GM19438 (cell line): ENCODE measurements around the gene SPIRE1.
"Not testable (repeated sequence)": the region's sequence is repeated elsewhere in the genome, so short reads cannot be mapped to it uniquely, and the experiment has no call there.

Experiments used
- ATAC-seq: cut with Tn5 transposase; IDR thresholded peaks from one replicate; pipeline ENCODE4 v1.9.1; 2021; ENCODE audit warnings: low read depth; ENCODE audit not compliant: unreplicated experiment

The SPIRE1 gene

DNA sequence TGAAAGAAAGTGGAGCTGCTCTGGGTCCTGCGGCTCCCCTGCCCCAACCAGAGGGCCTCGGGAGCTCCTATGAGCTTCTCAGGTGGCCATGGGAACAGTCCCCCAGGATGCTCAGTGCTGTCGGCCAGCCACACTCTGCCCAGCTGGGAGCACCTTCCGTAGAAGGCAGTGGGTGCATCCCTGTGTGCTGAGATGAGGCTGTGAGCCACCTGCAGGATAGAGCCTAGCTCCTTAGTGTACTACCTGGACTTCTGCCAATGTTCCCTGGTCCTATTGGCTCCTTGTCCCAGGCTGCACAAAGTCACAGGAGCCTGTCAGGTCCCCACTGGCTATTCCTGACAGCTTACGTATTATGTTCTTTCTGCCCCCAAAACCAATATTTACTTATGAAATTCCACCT lies 234.1 kb downstream of the SPIRE1 start:
- no peak for ATAC-seq

- no peak for ATAC-seq
These were observed 234.5 kb downstream of the SPIRE1 start for GRCh38 chr18:12423393-12423792.

- ATAC-seq: no peak
These were observed 235.0 kb downstream of the SPIRE1 start for GRCh38 chr18:12422936-12423335.

- ATAC-seq: no peak
These were observed 236.2 kb downstream of the SPIRE1 start for GRCh38 chr18:12421732-12422131.

DNA sequence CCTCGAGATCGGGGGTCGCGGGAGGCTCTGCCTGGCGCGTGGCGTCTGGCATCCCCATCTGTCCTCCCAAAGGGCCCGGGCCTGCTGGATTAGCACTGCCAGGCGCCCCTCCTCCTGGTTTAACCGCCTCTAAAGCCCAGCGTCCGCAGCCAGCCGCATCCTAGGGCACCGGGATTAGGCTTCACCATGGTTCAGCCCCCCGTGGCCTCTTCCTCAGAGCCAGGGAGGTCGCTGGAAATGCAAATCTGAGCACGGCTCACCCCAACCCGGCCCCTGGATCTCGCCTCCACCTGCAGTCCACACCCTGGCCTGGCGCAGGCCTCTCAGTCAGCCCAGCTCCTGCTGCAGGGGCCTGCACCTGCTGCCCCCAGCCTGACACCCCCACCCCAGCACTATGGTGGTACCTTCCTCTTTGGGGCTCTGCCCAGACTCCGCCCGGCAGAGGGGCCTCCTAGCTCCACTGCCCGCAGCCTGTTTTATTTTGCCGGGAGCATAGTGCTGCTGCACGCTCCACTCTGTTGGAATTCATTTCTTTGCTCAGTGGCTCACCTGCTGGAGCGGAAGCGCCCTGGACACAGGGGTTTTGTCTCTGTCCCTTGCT lies 237.0 kb downstream of the SPIRE1 start:
- peak; percentile 39 for ATAC-seq

GRCh38 chr18:12417687-12418086 lies 240.2 kb downstream of the SPIRE1 start:
- no peak for ATAC-seq

DNA sequence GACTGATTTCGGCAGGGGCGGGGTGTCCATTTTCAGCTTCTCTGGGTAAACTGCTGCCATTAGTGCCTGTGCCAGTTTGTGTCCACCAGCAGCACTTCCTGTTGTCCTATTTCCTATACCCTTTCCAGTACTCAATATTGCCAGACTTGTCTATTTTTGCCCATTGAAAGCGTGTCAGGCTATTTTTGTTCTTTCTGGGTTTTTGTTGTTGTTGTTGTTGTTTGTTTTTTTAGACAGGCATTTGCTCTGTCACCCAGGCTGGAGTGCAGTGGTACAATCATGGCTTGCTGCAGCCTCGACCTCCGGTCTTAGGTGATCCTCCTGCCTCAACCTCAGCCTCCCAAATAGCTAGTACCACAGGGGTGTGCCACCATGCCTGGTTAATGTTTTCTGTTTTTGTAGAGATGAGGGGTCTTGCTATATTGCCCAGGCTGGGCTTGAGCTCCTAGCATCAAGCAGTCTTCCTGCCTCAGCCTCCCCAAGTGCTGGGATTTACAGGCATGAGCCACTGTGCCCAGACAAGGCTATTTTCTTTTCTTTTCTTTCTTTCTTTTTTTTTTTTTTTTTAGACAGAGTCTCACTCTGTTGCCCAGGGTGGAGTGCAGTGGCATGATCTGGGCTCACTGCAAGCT lies 241.7 kb downstream of the SPIRE1 start:
- ATAC-seq: no peak

DNA sequence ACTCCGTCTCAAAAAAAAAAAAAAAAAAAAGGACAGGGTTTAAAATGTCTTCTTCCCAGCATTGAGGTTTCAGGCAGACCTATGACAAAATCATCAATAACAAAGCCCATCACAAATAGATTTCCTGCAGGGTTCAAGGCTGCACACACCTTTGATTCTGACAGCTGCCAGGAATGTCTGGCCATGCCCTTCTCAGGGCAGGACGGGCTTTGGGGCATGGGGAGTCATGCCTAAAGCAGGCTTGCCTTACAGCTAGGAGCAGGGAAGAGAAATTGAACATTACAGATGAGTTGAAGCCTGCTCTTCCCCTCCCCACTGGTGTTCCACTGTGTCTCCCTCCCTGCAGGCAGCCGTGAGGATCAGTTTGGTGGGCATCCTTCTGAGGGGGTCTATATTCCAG lies 246.5 kb downstream of the SPIRE1 start:
- no peak for ATAC-seq

DNA sequence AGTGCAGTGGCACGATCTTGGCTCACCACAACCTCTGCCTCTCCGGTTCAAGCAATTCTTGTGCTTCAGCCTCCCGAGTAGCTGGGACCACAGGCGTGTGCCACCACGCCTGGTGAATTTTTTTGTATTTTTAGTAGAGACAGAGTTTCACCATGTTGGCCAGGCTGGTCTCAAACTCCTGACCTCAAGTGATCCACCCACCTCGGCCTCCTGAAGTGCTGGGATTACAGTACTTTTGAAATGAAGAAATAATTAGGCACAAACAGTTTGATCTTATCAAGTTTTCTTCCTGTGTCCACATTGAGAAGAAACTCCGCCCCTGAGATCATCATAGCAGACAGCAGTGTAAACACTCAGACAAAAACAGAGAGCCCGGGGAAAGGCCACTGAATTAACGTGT lies 247.2 kb downstream of the SPIRE1 start:
- not testable (repeated sequence) for ATAC-seq

GRCh38 chr18:12410081-12410481 lies 247.8 kb downstream of the SPIRE1 start:
- ATAC-seq: no peak

GRCh38 chr18:12409469-12409868 lies 248.4 kb downstream of the SPIRE1 start:
- ATAC-seq: no peak

DNA sequence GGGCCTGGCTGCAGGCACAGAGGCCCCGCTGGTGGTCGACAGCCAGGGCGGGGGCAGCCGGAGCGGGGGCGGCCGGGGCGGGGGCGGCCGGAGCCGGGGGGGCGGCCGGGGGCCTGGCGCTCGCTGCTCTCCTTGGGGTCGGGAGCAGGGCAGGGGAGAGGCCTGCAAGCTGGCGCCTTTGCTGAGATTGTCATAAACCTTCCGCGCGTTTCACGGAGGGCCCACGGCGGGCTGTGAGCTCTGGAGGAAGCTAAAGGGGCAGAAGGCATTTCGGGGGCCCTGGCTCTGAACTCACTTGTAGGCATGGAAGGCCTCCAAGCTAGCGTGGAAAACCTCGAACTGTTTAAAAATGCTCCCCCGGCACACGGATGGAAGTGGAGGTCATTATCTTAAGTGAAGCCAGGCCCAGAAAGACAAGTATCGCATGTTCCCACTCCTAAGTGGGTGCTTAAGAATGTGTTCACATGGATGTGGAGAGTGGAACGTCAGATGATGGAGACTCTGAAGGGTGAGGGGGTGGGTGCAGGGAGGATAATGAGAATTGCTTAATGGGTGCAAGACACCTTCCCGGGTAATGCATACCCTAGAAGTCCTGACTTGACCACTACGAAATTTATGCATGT lies 249.5 kb downstream of the SPIRE1 start:
- ATAC-seq: peak; percentile 13

DNA sequence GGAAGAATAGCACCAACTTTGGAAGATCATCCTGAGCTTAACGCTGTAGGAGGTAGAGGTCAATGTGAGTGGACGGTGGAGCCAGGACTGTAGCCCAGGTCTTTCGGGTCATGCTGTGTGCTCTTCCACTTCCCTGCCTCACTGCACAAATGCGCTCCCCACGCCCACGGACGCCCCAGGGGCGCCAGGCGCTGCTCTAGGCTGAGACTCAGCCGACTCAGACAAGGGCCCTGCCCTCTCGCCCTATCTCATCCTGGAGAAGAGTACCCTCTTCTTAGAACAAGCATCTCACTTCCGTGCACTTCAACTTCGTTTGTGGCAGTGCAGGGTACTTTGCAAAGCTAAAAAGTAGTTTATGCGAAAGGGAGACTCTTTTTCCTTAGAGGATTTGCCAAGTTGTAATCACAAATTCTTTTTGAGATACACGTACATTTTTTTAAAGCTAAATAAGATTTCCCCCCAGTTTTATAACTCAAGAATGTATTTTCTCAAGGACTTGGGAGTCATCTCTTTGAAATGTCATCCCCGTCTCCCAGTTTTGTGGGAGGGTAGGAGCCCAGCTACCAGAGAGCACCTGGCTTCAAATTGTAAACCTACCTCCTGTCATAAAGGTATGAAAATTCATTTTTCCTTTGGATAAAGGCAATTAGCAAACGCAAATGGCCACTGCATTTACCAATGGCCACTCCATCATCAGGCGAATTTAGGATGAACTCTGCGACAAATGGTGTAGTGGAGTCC lies 251.4 kb downstream of the SPIRE1 start:
- no peak for ATAC-seq

- ATAC-seq: no peak
These were observed 252.8 kb downstream of the SPIRE1 start for GRCh38 chr18:12405066-12405465.

GRCh38 chr18:12403601-12404506 lies 254.1 kb downstream of the SPIRE1 start:
- no peak for ATAC-seq

GRCh38 chr18:12401881-12402280 lies 256.0 kb downstream of the SPIRE1 start:
- no peak for ATAC-seq

DNA sequence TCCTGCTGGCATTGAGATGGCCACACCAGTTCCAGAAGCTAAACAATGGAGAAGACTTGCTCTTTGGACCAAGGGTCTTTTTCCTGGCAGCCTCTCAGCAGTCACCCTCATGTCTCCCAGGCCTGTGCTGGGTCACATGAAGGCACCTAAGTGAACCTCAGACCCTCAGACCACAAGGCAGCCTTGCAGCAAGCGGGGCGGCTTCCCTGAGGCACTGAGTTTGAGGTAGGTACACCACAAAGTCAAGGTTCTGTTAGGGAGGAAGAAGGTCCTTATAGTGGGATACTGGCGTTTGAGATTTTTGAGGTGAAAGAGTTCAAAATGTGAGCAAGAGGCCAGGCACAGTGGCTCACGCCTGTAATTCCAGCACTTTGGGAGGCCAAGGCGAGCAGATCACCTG lies 258.7 kb downstream of the SPIRE1 start:
- ATAC-seq: no peak

GRCh38 chr18:12398625-12399024 lies 259.3 kb downstream of the SPIRE1 start:
- no peak for ATAC-seq

- no peak for ATAC-seq
These were observed 260.1 kb downstream of the SPIRE1 start for GRCh38 chr18:12397793-12398192.

DNA sequence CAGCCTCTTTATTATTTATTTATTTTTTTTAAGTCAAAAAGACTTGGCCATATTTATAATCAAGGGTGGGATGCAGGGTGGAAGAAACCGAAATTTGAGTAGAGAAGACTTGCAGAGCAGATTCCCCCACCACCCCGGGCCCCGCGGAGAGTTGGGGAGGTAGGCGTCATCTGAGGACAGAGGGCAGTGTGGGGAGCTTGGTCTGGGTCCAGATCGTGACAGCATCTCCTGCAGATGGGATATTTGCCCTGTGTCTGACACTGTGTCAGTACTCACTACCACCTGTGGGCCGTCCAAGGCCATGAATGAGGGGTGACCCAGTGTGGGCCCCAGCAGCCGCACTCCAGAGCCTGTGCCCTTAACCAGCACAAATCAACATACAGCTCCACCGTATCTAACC lies 260.7 kb downstream of the SPIRE1 start:
- no peak for ATAC-seq
